CD4-positive, CD25-positive, alpha-beta regulatory T cell (primary cell): ENCODE results near the gene SERPINB11. TPM values are rescaled to one million over a fixed set of nuclear protein-coding genes. Genes with fewer than 3 reads are reported as not detected.
"Not testable (repeated sequence)": the region's sequence is repeated elsewhere in the genome, so short reads cannot be mapped to it uniquely, and the experiment has no call there.

Source experiments
- ATAC-seq, 2 donors: fragments of 150-1000 bp; cut with Tn5 transposase; one replicate each; pipeline ENCODE4 v1.10.0; 2021; ENCODE audit warnings: low read depth in 2 of 2, moderate number of reproducible peaks in 2 of 2, moderate library complexity in 1 of 2
- DNase-seq, 3 donors: peaks; one replicate each; pipeline versions ENCODE4 v3.0.0 to v3.0.0-alpha.2; 2012 to 2022; ENCODE audit warnings: mixed read lengths in 1 of 3
- H3K27ac ChIP-seq: one replicate; pipeline ENCODE4 v1.7.0; 2013; ENCODE audit warnings: mild to moderate bottlenecking, low read length; ENCODE audit not compliant: insufficient read depth, poor library complexity, severe bottlenecking
- H3K27me3 ChIP-seq: one replicate; pipeline ENCODE4 v1.7.0; 2013; ENCODE audit warnings: low read length; ENCODE audit not compliant: control insufficient read depth, insufficient read depth
- H3K36me3 ChIP-seq: one replicate; pipeline ENCODE4 v1.7.0; 2013; ENCODE audit warnings: mild to moderate bottlenecking, low read length, moderate library complexity; ENCODE audit not compliant: control insufficient read depth, insufficient read depth
- H3K4me1 ChIP-seq: 2 replicates; pipeline ENCODE4 v1.7.0; 2013; ENCODE audit warnings: mild to moderate bottlenecking, low read length; ENCODE audit not compliant: insufficient read depth, control insufficient read depth, poor library complexity, severe bottlenecking
- H3K4me3 ChIP-seq: one replicate; pipeline ENCODE4 v1.7.0; 2013; ENCODE audit warnings: low read depth, mild to moderate bottlenecking, low read length, moderate library complexity
- H3K9me3 ChIP-seq, 2 experiments: 1 replicate in 1 of 2; 2 replicates in 1 of 2; pipeline ENCODE4 v1.7.0; 2013; ENCODE audit warnings: low read length in 2 of 2, mild to moderate bottlenecking in 1 of 2, moderate library complexity in 1 of 2; ENCODE audit not compliant: control insufficient read depth in 2 of 2
- H3K27ac Mint-ChIP-seq, 3 donors: one replicate each; pipeline ENCODE4 v1.8.0; 2020 to 2022; ENCODE audit warnings: mild to moderate bottlenecking in 3 of 3, mixed read lengths in 3 of 3, moderate library complexity in 2 of 3
- H3K27me3 Mint-ChIP-seq: one replicate; pipeline ENCODE4 v1.8.0; 2022; ENCODE audit warnings: mild to moderate bottlenecking, mixed read lengths
- H3K36me3 Mint-ChIP-seq: one replicate; pipeline ENCODE4 v1.8.0; 2020; ENCODE audit warnings: mixed read lengths
- H3K4me1 Mint-ChIP-seq, 4 donors: one replicate each; pipeline ENCODE4 v1.8.0; 2020 to 2022; ENCODE audit warnings: mixed read lengths in 4 of 4, mild to moderate bottlenecking in 1 of 4
- H3K4me3 Mint-ChIP-seq, 4 donors: one replicate each; pipeline ENCODE4 v1.8.0; 2020 to 2022; ENCODE audit warnings: mild to moderate bottlenecking in 4 of 4, mixed read lengths in 4 of 4, moderate library complexity in 3 of 4
- H3K9me3 Mint-ChIP-seq, 7 donors: one replicate each; pipeline ENCODE4 v1.8.0; 2020 to 2022; ENCODE audit warnings: mixed read lengths in 7 of 7, mild to moderate bottlenecking in 3 of 7, moderate library complexity in 2 of 7
- polyA plus RNA-seq, 4 donors: library from polyadenylated mRNA; unstranded; fragments of 300-500 nt; fragmentation: Illumina TruSeq; gene quantifications; one replicate each; pipeline ENCODE4 v1.2.3, GENCODE V29; 2021
- total RNA-seq: library from RNA; stranded (reverse); gene quantifications from one replicate; pipeline ENCODE4 v1.2.3, GENCODE V29; 2022

The SERPINB11 gene
- total and polyA plus RNA-seq, 5 donors from 2014 or later = not detected

DNA sequence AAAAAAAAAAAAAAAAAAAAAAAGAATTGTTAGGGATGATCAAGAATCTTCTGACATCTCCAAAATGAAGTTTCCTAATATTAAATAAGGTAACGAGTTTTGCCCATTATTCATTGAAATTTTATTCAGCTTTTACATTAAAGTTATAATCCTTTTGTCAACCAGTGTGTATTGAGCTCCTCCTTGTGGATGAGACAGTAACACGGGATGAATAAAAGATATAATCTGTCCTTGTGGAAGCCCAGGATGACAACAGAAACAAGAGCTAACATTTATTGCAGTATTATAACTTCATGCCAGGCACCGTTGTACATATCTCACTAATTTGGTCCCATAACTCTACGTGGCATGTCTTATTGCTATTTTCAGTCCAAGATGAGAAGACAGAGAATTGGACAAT lies 39.0 kb downstream of the SERPINB11 start:
- DNase-seq = no peak
- Histone ChIP-seq H3K4me3 (no peak overlapping the region), H3K27ac (no peak overlapping the region), H3K4me1 (no peaks in the 10 kb centered on the region), H3K36me3 (no peaks in the 10 kb centered on the region), H3K9me3 (no peaks in the 10 kb centered on the region), H3K27me3 (no peaks in the 10 kb centered on the region)
- Mint-ChIP-seq H3K4me1 (no peaks in the 10 kb centered on the region), H3K27ac (no peak overlapping the region), H3K27me3 (no peaks in the 10 kb centered on the region), H3K9me3 (peaks cover 0 to 6% (median 0%) of the 10 kb centered on the region in 7 donors), H3K4me3 (no peak overlapping the region), H3K36me3 (no peaks in the 10 kb centered on the region)
- no peak for ATAC-seq

DNA sequence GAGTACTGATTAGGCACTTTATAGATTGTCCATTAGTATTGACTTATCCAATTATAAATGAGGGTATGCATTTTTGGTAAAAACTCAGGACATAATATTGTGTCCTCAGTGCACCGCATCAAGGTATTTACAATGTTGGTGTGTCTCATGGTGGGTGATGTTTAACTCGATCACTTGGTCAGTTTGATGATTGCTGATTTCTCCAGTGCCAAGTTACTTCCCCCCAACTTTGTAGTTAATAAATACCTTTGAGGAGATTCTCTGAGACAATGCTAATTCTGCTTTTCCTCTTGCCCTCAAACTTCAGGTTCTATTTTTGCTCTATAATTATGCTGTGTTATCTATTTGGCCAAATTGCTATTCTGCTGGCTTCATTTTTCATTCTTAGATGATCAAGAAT lies 44.2 kb downstream of the SERPINB11 start:
- Histone ChIP-seq H3K4me1 (no peaks in the 10 kb centered on the region), H3K27me3 (no peaks in the 10 kb centered on the region), H3K36me3 (no peaks in the 10 kb centered on the region), H3K4me3 (no peak overlapping the region), H3K27ac (no peak overlapping the region), H3K9me3 (no peaks in the 10 kb centered on the region)
- Mint-ChIP-seq H3K27ac (no peak overlapping the region), H3K27me3 (no peaks in the 10 kb centered on the region), H3K36me3 (no peaks in the 10 kb centered on the region), H3K9me3 (peaks cover 0 to 7% (median 4%) of the 10 kb centered on the region in 7 donors), H3K4me3 (no peak overlapping the region), H3K4me1 (no peaks in the 10 kb centered on the region)
- ATAC-seq (no peak), DNase-seq (no peak)

DNA sequence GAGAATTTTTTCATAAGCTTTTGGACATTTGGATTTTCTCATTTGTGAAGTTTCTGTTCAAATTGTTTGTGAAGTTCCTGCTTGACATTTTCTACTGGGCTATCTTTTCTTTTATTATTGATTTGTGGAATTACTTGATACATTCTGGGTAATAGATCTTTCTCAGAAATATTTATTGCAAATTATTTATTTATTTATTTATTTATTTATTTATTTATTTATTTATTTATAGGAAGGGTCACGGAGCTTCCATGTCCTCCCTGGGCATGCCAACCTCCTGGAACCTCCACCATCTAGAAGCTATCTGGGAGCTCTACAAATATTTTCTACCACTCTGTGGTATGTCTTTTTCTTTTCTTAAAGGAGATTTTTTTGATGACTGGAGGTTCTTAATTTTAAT lies 46.7 kb downstream of the SERPINB11 start:
- Histone ChIP-seq H3K27ac (no peak overlapping the region), H3K4me1 (no peaks in the 10 kb centered on the region), H3K4me3 (no peak overlapping the region), H3K9me3 (no peaks in the 10 kb centered on the region), H3K27me3 (no peaks in the 10 kb centered on the region), H3K36me3 (no peaks in the 10 kb centered on the region)
- peaks cover 0 to 9% (median 4%) of the 10 kb centered on the region in 7 donors for H3K9me3 Mint-ChIP-seq
- H3K4me3 Mint-ChIP-seq = no peak overlapping the region
- DNase-seq = no peak
- no peaks in the 10 kb centered on the region for H3K4me1 Mint-ChIP-seq
- H3K36me3 Mint-ChIP-seq = no peaks in the 10 kb centered on the region
- no peaks in the 10 kb centered on the region for H3K27me3 Mint-ChIP-seq
- no peak overlapping the region for H3K27ac Mint-ChIP-seq
- ATAC-seq = no peak

- no peaks in the 10 kb centered on the region for H3K27me3 Mint-ChIP-seq
- no peak overlapping the region for H3K4me3 ChIP-seq
- H3K4me1 ChIP-seq = no peaks in the 10 kb centered on the region
- no peaks in the 10 kb centered on the region for H3K4me1 Mint-ChIP-seq
- no peaks in the 10 kb centered on the region for H3K9me3 ChIP-seq
- no peaks in the 10 kb centered on the region for H3K27me3 ChIP-seq
- no peak overlapping the region for H3K4me3 Mint-ChIP-seq
- H3K27ac Mint-ChIP-seq = peak overlapping the region in 1 of 3 donors; percentile 63
- H3K36me3 Mint-ChIP-seq = no peaks in the 10 kb centered on the region
- DNase-seq = no peak
- no peak for ATAC-seq
- no peak overlapping the region for H3K27ac ChIP-seq
- peaks cover 0 to 9% (median 4%) of the 10 kb centered on the region in 7 donors for H3K9me3 Mint-ChIP-seq
- H3K36me3 ChIP-seq = no peaks in the 10 kb centered on the region
These were observed 49.9 kb downstream of the SERPINB11 start for GRCh38 chr18:63752636-63753035.

- Mint-ChIP-seq H3K36me3 (no peaks in the 10 kb centered on the region), H3K4me1 (no peaks in the 10 kb centered on the region), H3K27me3 (no peaks in the 10 kb centered on the region), H3K4me3 (no peak overlapping the region), H3K9me3 (peaks cover 0 to 9% (median 5%) of the 10 kb centered on the region in 7 donors), H3K27ac (no peak overlapping the region)
- no peaks in the 10 kb centered on the region for H3K36me3 ChIP-seq
- no peaks in the 10 kb centered on the region for H3K27me3 ChIP-seq
- H3K9me3 ChIP-seq = no peaks in the 10 kb centered on the region
- no peak for DNase-seq
- ATAC-seq = no peak
- no peak overlapping the region for H3K4me3 ChIP-seq
- no peak overlapping the region for H3K27ac ChIP-seq
- H3K4me1 ChIP-seq = no peaks in the 10 kb centered on the region
These were observed 50.9 kb downstream of the SERPINB11 start for GRCh38 chr18:63753676-63754075.

DNA sequence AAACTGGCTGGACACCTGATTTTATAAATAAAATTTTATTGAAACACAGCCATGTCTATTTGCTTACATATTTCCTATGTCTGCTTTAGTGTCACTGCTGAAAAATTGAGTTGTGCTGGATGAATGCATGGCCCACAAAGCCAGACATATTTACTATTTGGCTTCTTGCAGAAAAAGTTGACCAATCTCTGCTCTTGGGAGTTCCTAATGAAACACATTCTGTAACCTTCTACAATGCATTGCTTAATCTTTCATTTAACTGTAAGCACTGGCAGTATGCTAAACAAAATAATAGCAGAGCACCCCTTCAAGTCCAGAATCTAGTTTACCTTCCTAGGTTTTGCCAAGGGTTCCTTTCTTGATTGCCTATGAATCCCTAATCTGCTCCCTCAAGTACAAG lies 54.8 kb downstream of the SERPINB11 start:
- no peak overlapping the region for H3K4me3 ChIP-seq
- DNase-seq = no peak
- peaks cover 0 to 6% of the 10 kb centered on the region in 2 experiments for H3K9me3 ChIP-seq
- no peak for ATAC-seq
- H3K4me3 Mint-ChIP-seq = no peak overlapping the region
- no peaks in the 10 kb centered on the region for H3K4me1 ChIP-seq
- H3K36me3 Mint-ChIP-seq = no peaks in the 10 kb centered on the region
- H3K27ac Mint-ChIP-seq = no peak overlapping the region
- H3K9me3 Mint-ChIP-seq = peaks cover 5 to 18% (median 11%) of the 10 kb centered on the region in 7 donors
- H3K27me3 ChIP-seq = no peaks in the 10 kb centered on the region
- no peak overlapping the region for H3K27ac ChIP-seq
- no peaks in the 10 kb centered on the region for H3K36me3 ChIP-seq
- no peaks in the 10 kb centered on the region for H3K4me1 Mint-ChIP-seq
- H3K27me3 Mint-ChIP-seq = no peaks in the 10 kb centered on the region

- Mint-ChIP-seq H3K36me3 (no peaks in the 10 kb centered on the region), H3K4me3 (no peak overlapping the region), H3K27ac (no peak overlapping the region), H3K9me3 (peaks cover 5 to 18% (median 11%) of the 10 kb centered on the region in 7 donors), H3K27me3 (no peaks in the 10 kb centered on the region), H3K4me1 (no peaks in the 10 kb centered on the region)
- peaks cover 0 to 6% of the 10 kb centered on the region in 2 experiments for H3K9me3 ChIP-seq
- H3K4me1 ChIP-seq = no peaks in the 10 kb centered on the region
- H3K27ac ChIP-seq = no peak overlapping the region
- no peaks in the 10 kb centered on the region for H3K36me3 ChIP-seq
- DNase-seq (no peak), ATAC-seq (no peak)
- H3K27me3 ChIP-seq = no peaks in the 10 kb centered on the region
- no peak overlapping the region for H3K4me3 ChIP-seq
These were observed 56.0 kb downstream of the SERPINB11 start for GRCh38 chr18:63758615-63759240.

GRCh38 chr18:63759786-63760185 lies 57.0 kb downstream of the SERPINB11 start:
- H3K4me1 Mint-ChIP-seq, ATAC-seq, H3K4me3 ChIP-seq, H3K36me3 Mint-ChIP-seq, H3K9me3 ChIP-seq, H3K27ac Mint-ChIP-seq, H3K27me3 ChIP-seq, H3K27me3 Mint-ChIP-seq, H3K4me3 Mint-ChIP-seq, H3K4me1 ChIP-seq, H3K36me3 ChIP-seq, H3K27ac ChIP-seq, DNase-seq: not testable (repeated sequence)
- H3K9me3 Mint-ChIP-seq = peaks cover 5 to 18% (median 6%) of the 10 kb centered on the region in 7 donors
